ENCODE measurements around the gene TGFBRAP1.

DNA sequence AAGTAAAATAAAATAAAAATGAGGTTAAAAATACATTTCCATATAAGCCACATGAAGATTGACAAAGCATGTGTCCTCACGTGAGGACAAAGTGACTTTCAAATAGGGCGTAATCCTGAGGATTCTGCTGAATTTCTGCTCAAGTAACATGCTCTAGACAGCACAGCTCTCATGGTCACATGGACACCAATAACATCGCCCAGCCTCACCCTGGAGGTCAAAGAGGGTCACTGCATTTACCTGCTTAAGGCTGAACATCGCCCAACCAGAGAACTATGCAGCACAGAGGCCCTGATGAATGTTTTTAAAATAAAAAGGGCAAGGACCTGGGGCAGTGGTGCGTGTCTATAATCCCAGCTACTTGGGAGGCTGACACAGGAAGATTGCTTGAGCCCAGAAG is 30.2 kb downstream of the TGFBRAP1 start:
- TF ChIP-seq HDGF (IDR thresholded peaks at IDR 0.05; ENCODE audit: borderline replicate concordance) (no peak), FOXM1 (IDR thresholded peaks at IDR 0.05; ENCODE audit: borderline replicate concordance) (no peak), SUZ12 (IDR thresholded peaks at IDR 0.05) (no peak), SP1 (IDR thresholded peaks at IDR 0.05) (no peak), BHLHE40 (IDR thresholded peaks at IDR 0.05; ENCODE audit: borderline replicate concordance) (no peak), FOXA1 (IDR thresholded peaks at IDR 0.05) (no peak), PKNOX1 (IDR thresholded peaks at IDR 0.05) (no peak), ELF4 (IDR thresholded peaks at IDR 0.05) (no peak), ZNF384 (IDR thresholded peaks at IDR 0.05) (no peak), TARDBP (IDR thresholded peaks at IDR 0.05) (no peak), FOXK2 (IDR thresholded peaks at IDR 0.05) (no peak)

Data from HEK293T (cell line).